Right lung (tissue), 10 donors: Measurements from ENCODE around the gene COQ9. TPM values are rescaled to one million over a fixed set of nuclear protein-coding genes. Genes with fewer than 3 reads are reported as not detected.
A peak's percentile ranks its signal among the peaks of the same experiment; 100 is the strongest.
"Not testable (repeated sequence)": the region's sequence is repeated elsewhere in the genome, so short reads cannot be mapped to it uniquely, and the experiment has no call there.

Source experiments
- DNase-seq, 2 donors: peaks; one replicate each; pipeline ENCODE4 v3.0.0-alpha.2; 2013
- long read RNA-seq, 8 donors: transcript quantifications; one replicate each; lab custom pipeline, GENCODE V29; 2026
- polyA plus RNA-seq, 5 donors: library from polyadenylated mRNA; unstranded; fragments of 120-200 nt; gene quantifications; one replicate each; pipeline versions ENCODE4 v1.2.1 to v1.2.3, GENCODE V29; 2013; ENCODE audit warnings: inconsistent platforms in 1 of 5, low replicate concordance in 1 of 5; ENCODE audit not compliant: insufficient read length in 5 of 5, insufficient read depth in 1 of 5

COQ9 gene, protein sequence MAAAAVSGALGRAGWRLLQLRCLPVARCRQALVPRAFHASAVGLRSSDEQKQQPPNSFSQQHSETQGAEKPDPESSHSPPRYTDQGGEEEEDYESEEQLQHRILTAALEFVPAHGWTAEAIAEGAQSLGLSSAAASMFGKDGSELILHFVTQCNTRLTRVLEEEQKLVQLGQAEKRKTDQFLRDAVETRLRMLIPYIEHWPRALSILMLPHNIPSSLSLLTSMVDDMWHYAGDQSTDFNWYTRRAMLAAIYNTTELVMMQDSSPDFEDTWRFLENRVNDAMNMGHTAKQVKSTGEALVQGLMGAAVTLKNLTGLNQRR
- 10 to 100 TPM; 57.0 to 65.0 (median 59.4) TPM for polyA plus RNA-seq
- long read RNA-seq, donor 1, transcript COQ9-201 (9 exons, 1,677 nt), result major isoform, 24 of 50 reads
- long read RNA-seq, donor 1, partial matches to known transcripts, result 16 of 50 reads
- long read RNA-seq, donor 1, other reads (novel, unspliced or antisense), result 0 of 50 reads
- long read RNA-seq, donor 2, transcript COQ9-201 (9 exons, 1,677 nt), result major isoform, 11 of 12 reads
- long read RNA-seq, donor 2, partial matches to known transcripts, result 0 of 12 reads
- long read RNA-seq, donor 2, other reads (novel, unspliced or antisense), result 0 of 12 reads
- long read RNA-seq, donor 3, transcript COQ9-201 (9 exons, 1,677 nt), result major isoform, 12 of 26 reads
- long read RNA-seq, donor 3, partial matches to known transcripts, result 9 of 26 reads
- long read RNA-seq, donor 3, other reads (novel, unspliced or antisense), result 0 of 26 reads
- long read RNA-seq, donor 4, transcript COQ9-201 (9 exons, 1,677 nt), result major isoform, 11 of 28 reads
- long read RNA-seq, donor 4, partial matches to known transcripts, result 5 of 28 reads
- long read RNA-seq, donor 4, other reads (novel, unspliced or antisense), result 5 of 28 reads
- long read RNA-seq, donor 5, transcript COQ9-201 (9 exons, 1,677 nt), result major isoform, 17 of 96 reads
- long read RNA-seq, donor 5, partial matches to known transcripts, result 49 of 96 reads
- long read RNA-seq, donor 5, other reads (novel, unspliced or antisense), result 19 of 96 reads
- long read RNA-seq, donor 6, transcript COQ9-201 (9 exons, 1,677 nt), result major isoform, 19 of 42 reads
- long read RNA-seq, donor 6, partial matches to known transcripts, result 5 of 42 reads
- long read RNA-seq, donor 6, other reads (novel, unspliced or antisense), result 13 of 42 reads
- long read RNA-seq, donor 7, transcript COQ9-201 (9 exons, 1,677 nt), result major isoform, 19 of 24 reads
- long read RNA-seq, donor 7, partial matches to known transcripts, result 0 of 24 reads
- long read RNA-seq, donor 7, other reads (novel, unspliced or antisense), result 0 of 24 reads
- long read RNA-seq, donor 8, transcript COQ9-201 (9 exons, 1,677 nt), result major isoform, 8 of 13 reads
- long read RNA-seq, donor 8, partial matches to known transcripts, result 0 of 13 reads
- long read RNA-seq, donor 8, other reads (novel, unspliced or antisense), result 0 of 13 reads

DNA sequence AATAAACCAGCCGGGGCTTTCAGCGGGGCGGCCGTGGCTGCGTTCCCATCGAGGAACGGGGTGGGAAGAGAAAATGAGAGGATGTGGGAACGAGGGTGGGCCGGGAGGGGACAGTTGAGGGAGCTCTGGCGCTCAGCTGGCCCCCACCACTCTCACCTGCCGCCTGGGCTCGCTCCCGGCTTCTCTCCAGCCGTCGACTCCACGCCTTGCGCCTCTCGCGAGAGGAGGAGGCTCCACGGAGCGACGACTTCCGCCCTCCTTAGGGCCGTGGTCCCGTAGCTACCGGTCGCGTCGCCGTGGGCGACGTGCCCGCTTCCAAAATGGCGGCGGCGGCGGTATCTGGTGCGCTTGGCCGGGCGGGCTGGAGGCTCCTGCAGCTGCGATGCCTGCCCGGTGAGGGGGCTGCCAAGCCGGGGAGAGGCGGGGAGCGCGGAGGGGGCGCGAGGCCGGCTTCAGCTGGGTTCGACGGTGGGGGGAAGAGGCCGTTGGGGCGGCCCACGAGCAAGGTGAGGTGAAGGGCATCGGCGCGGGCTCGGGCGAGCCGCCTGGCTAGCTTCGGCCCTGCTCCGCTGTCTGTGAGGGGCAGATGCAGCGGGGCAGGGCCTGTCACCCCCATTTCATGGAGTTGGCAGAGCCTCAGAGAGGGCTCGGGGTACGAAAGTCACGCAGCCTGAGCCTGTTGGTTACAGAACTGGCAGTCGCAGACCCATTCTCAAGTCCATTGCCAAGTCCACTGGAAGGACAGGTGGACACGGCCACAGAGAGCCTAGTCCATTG lies at the start of gene COQ9, which contains the start of gene CIAPIN1:
COQ9 (plus strand) TSS at position 294 of the 777 bp plus-strand sequence; CDS start at position 321, 27 bp downstream.
CIAPIN1 (minus strand) TSS at position 200 of the 777 bp plus-strand sequence. CDS start 6,457 bp downstream, outside the sequence.
- DNase-seq, result peak; percentile 92 to 93

DNA sequence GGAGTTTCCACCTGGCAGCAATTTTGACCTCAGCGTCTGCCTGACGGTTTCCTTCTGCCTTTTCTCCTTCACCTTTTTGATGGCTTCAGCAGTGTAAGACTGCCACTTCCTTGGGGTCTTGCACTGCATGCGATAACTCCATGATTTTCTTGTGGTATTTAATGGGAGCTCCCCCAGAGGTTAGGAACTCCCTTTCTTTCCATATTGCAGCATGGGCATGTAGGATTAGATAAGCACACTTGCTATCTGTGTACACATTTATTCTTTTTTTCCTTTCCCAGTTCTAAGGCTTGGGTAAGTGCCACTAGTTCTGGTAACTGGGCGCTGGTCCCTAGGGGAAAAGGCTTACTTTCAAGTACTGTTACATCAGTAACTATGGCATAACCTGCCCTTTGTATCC lies 49.8 kb upstream of the COQ9 start:
- DNase-seq, result not testable (repeated sequence)

DNA sequence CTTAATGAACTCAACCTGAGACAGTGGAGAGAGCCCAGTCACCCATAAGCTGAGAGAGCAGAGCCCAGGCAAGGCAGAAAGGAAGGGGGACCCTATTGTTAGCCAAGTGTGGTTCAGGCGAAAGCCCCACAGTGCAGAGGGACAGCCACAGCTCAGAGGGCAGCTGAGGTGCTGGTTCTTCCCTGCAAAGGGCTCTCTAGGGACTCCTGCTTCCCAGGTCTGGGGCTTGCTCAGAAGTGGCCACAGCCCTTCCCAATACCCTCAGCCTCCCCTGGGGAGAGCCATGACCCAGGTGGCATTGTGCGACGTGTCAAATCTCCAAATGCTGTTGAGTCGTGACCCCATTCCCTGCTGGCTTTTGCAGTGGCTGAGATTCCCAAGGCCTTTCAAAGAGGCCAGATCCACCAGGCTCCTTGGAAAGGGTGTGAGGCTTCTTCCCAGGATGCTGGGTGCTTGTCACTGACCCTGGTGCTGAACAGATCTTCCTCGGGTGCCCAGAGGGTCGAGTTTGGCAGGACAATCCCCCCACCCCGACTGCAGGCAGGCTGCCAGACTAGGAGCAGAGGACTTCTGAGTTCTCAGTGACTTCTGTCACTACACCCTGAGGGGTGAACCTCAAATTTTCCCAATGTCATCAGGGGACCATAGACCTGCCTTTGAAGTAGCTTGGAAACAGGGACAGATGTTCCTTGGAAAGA lies 45.2 kb upstream of the COQ9 start:
- DNase-seq, result no peak

DNA sequence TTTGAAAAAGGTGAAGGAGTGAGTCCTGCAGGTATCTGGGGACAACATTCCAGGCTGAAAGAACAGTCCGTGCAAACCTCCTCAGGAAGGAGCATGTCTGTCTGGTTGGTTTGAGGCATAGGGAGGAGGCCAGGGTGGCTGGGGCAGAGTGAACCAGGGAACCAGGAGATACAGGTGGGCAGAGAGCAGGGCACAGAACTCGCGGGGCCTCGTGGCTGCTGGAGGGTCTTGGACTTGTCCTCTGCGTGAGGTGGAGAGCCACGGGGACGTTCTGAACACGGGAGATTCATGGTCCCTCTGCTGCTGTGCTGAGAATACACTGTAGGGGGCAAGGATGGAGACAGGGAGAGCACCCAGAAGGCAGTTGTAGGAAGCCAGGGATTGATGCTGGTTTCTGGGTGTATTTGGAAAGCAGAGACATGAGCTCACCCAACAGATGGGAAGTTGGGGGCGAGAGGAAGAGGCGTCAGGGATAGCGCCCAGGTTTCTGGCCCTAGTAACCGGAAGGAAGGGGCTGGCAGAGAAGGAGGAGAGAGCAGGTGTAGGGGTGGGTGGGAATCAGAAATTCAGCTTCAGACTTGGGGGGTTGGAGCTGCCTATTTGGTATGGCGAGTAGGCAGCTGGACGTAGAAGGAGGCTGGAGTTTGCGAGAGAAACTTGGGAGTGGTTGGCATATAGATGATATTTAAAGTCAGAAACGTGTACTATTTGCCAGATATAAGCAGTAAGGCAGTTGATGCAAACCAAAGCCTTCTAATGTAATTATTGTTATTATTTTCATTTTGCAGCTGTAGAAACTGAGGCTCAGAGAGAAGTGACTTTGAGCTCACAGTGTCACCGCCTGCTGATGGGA lies 43.1 kb upstream of the COQ9 start, which contains the start of gene CCL17:
CCL17 (plus strand) TSS at position 803 of the 853 bp plus-strand sequence. CDS start 9,166 bp downstream, outside the sequence.
- DNase-seq, result no peak

DNA sequence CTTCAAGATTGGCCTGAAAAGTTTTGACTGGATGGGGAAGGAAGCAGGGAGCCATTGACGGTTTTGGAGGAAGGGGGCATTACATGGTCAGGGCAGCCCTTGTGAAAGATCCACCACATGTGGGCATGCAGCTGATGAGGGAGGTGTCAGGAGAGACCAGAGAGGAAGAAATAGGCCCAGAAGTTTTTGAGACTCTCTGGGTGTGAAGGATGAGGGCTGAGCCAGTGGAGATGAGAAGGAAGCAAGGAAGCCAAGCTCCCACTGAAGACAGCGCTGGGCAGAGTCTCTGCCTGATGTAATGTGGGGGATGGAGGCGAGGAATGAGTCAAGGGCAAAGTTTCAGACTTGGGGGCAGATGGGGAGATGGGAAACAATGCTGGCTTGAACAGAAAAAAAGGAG lies 42.2 kb upstream of the COQ9 start:
- no peak for DNase-seq

DNA sequence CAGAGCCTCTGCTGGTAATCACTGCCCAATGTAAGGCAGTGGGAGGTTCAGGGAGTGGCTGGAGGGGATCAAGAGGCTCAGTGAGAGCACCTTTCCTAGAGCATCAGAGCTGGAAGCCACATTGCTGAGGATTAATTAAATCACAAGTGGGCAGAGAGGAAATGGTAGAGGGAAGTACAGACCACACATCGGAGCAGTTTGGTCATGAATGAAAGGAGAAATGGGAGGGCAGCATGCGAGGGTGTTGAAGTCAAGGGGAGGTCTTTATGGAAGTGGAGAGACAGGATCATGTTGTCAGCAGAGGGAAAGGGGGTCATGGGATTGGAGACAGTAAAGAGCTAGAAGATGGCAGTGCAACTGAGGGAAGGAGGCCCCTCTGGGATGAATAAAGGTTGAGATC lies 40.4 kb upstream of the COQ9 start:
- DNase-seq, result no peak

DNA sequence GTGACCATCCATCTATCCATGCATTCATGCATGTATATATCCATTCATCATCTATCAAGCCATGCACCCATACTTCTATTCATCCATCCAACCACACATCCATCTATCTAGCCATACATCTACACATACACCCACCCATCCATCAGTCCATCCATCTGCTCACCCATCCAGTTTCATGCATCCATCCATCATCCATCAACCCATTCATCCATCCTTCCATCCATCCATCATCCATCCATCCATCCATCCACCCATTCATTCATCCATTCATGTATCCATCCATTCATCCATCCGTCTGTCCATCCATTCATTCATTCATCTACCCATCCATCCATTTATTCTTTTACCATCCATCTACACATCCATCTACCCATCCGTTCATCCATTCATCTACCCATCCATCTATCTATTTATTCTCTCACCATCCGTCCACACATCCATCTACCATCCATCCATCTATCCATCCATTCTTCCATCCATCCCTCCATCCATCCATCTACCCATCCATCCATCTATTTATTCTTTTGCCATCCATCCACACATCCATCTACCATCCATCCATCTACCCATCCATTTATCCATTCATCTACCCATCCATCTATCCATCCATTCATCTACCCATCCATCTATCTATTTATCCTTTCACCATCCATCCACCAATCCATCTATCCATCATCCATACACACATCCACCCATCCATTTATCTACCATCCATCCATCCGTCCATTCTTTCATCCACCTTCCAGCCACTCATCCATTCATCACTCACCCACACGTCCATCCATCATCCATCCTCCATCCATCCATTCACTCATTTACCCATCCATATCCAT lies 39.5 kb upstream of the COQ9 start:
- no peak for DNase-seq

DNA sequence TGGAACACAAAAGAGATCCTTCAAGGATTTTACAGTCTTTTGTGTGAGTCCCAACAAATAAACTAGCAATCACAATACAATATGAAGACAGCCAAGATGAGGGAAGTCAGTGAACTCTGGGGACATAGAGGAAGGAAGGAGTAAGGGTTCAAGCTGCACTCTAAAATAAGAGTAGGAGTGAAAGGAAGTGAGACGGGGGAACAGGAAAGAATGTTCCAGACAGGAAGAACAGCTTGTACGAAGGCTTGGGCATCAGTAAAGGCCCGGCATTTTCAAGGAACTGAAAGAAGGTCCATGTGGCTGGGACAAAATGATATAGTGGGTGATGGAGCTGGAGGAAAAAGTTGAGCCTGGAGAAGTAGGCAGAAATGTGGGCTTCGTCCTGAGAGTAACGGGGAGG lies 38.2 kb upstream of the COQ9 start:
- no peak for DNase-seq

DNA sequence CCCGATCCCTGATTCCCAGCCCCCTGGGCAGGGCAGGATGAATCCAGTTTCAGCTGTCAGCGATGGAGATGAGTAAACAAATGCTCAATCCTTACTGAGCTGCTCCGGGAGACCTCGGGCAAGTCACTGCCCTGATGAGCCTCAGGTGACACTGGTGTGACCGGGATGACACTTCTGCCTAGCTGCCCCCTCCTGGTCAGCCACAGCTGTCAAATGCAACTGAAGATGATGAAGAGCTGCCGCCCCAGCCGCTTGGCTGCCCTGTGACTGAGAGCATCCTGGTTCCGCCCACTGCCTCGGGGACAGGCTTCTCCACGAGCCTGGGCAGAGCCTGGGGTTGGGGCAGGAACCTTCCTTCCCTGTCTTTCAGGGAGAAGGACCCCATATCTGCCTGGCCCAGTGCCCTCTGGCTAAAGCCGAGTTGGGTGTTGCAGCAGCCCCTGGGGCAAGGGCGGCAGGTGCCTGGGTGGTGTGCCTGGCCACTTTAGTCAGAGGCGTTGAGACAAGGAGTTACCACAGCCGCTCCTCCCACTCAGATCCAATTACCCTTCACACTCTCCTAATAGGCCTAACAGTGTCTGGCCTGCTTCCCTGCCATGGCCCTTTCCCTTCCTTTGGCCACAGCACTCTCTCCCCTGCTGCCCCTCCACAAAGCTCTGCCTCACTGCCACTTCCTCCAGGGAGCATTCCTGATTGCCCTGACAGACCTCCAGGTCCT lies 37.2 kb upstream of the COQ9 start:
- DNase-seq, result no peak

DNA sequence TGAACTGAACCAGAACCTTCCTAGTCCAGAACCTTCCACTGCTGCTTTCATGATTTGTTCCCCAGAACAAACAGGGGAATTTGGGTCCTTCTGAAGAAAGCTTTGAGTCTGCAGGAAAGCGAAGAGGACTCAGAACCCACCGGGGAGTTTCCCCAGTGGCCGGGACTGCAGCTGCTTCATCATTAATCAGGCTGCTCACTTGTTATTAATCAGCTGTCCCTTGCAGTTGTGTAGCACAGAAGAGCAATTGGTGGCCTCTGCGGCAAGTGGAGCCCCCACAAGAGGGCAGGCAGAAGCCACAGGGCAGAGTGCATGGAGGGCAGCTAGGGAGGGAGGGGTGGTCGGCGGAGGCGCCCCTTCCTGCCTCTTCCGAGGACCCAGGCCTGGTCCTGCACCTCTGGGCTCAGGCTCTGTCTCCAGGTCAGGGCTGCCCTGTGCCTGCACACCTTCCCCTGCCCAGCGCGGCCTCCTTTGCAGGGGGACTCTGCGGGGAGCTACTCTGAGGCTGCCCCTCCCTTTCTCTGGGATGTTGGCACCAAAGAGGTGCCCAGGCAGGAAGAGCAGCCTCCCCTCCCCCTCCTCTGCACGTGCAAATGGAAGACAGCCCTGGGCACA lies 35.8 kb upstream of the COQ9 start:
- no peak for DNase-seq

DNA sequence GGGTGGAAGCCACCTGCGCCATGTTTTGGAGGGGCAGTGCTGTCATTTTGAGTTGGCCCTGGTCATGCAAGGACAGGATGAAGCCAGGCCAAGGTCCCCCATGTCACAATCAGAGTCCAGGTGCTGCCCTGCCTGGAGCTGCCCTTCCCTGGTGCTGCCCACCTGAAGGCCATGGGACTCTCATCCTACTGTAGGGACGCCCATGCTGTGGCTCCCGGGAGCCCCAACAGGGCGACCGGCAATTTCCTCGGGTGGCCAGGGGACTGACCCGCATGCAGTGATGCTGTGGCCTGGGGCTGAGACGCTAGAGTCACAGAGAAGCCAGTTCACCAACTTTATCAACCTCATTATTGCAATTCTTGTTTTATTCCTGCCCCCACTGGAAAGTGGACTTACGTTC lies 34.7 kb upstream of the COQ9 start:
- DNase-seq, result no peak

DNA sequence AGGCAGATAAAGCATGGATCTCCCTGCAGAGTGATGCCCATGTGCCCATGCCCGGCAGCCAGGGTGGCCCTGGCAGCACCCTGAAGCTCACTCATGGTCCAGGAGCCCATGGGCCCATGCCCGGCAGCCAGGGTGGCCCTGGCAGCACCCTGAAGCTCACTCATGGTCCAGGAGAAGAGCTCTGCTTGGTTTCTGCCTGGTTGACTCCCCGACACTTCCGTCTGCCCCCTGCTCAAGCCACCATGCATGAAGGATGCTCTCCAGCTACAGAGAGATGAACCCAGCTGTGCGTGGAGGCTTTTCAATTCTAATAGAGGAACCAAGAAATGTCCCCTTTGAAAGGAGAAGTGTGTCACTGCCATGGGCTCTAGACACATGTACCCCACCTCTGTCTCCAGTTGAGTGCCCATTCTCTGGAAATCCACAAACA lies 34.0 kb upstream of the COQ9 start:
- DNase-seq, result no peak

DNA sequence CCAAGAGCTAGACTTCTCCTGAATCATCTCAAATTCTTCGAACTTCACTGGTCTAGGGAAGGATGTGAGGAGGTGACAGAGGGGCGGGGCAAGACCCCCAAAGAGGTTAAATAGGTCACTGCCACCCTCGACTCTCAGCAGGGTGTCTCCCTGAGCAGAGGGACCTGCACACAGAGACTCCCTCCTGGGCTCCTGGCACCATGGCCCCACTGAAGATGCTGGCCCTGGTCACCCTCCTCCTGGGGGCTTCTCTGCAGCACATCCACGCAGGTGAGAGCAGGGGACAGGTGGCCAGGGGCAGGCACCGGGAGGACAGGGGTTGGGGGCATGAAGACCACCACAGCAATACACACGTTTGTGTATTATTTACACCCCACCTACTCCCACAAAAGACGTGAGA lies 33.5 kb upstream of the COQ9 start:
- no peak for DNase-seq

DNA sequence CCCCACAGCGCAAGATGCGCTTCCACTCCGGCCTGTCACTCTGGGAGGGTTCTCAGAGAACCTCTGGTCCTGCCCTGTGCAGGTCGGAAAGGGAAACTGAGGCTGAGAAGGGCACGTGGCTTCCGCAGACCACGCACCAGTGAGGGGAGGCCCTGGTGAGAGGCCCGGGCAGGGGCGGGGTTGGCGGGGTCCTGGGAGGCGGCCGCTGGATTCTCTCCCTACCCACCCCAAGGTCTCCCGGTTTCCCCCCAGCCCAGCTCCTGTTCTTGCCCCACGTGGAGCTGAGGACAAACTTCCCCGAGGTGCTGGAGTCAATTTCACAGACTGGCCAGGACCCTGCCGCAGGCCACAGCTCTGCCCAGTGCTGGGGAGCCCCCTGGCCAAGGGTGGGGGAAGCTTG lies 31.2 kb upstream of the COQ9 start:
- DNase-seq, result no peak

DNA sequence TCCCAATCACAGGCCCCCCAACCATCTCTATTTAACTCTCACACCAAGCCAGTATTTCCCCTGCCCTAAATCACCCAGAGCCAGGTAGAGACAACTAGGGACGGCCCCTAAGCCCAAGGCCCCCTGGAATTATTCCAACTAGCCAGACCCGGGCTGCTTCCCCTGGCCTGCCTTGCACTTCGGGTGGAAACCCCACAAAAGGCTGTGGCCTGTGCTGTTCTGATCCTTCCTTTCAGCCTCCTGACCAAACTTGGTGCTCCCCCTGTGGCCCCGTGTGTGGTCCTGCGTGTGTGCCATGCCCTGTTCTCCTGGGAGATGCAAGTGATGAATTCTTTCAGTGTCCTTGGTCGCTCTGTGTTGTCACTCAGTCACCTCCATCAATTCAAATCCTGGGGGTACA lies 27.8 kb upstream of the COQ9 start:
- no peak for DNase-seq
